NCI-H2171 (cell line): Measurements from ENCODE around the gene CYSTM1.

ENCODE experiments used
- DNase-seq: peaks from one replicate; lab custom pipeline; 2025; lab: John Stamatoyannopoulos, UW

CYSTM1 gene

DNA sequence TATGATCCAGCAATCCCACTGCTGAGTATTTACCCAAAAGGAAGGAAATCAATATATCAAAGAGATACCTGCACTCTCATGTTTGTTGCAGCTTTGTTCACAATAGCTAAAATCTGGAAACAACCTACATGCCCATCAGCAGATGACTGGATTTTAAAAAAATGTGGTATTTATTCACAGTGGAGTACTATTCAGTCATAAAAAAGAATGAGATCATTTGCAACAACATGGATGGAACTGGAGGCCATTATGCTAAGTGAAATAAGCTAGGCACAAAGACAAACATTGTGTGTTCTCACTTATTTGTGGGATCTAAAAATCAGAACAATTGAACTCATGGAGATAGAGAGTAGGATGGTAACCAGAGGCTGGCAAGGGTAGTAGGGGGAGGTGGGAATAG, 33.1 kb downstream of the CYSTM1 start:
- no peak for DNase-seq

- DNase-seq, result no peak
These were observed 38.5 kb downstream of the CYSTM1 start for GRCh38 chr5:140213370-140213983.

- DNase-seq, result no peak
These were observed 39.8 kb downstream of the CYSTM1 start for GRCh38 chr5:140214831-140215230.

- DNase-seq, result no peak
These were observed 40.3 kb downstream of the CYSTM1 start for GRCh38 chr5:140215276-140215675.

- DNase-seq, result no peak
These were observed 41.6 kb downstream of the CYSTM1 start for GRCh38 chr5:140216478-140217074.

DNA sequence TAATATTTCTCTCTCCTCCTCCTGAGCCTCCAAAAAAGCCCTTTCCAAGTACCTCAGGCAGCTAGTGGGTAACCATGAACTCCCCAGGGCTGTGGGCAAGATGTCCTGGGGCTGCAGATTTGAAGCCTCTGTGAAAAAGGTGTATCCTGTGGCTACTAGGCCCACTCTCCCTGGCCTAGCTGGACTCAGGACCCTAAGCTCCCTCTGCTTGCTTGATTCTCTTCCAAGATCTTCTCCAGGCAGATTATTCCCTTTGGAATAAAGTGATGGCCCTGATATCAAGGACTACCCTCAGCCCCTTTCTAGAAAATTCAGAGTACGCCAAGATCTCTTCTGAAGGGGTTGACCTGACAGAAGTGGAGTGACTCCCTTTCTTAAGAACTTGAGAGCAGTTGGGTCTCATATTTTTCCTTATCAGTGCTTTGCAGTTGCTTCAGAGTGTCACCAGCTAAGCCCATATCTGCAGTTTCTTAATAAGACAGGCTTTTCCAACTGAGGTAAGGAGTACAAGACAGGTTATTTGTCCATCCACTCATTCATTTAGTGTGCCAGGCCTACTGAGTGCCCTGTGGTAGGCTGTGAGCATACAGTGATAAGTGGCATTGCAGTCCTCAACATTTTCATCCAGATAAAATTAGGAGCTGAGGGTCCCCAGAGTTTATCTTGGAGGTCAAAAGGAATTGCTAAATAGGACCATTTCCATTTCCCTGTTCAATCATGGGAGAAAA, 42.5 kb downstream of the CYSTM1 start:
- DNase-seq, result no peak

DNA sequence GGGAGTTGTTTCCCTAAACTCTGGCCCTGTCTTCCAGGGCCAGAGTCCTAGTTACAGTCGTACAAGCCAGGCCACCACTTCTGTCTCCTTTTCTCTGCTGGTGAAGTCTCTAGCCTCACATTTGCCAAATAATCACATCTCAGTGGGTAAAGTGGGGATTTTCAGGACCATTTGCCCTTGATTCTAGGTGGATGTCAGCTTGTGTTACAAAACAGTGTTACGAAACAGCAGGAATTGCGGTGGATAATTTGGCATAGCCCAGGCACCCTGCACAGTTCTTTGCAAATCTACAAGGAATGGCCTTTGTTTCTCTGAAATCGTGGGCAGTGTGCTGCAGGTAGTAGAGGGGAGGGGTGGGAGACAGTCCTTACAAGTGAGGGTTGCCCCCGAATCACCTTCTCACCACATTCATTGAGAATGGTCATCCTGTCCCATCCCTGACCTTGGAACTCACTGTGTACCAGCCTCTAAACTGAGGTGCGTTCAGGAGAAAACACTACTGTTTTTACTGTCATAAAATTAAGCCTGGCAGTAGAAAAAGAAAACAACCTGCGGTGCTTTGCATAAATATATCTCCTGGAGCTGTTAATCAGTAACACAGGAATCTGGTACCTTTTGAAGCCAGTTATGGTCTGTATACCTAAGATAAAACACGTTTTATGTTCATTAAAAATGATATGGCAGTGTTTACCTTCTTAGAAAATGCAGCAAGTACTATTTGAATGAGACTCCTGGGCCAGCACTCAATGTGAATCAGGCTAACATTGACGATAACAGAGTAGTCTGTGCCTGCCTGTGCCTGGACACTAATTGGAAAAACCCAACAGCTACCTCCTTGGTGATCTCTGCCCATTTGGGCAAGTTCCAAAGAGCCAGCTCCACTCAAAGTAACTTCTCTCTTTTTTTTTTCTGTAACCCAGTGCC, 44.3 kb downstream of the CYSTM1 start:
- DNase-seq, result no peak

DNA sequence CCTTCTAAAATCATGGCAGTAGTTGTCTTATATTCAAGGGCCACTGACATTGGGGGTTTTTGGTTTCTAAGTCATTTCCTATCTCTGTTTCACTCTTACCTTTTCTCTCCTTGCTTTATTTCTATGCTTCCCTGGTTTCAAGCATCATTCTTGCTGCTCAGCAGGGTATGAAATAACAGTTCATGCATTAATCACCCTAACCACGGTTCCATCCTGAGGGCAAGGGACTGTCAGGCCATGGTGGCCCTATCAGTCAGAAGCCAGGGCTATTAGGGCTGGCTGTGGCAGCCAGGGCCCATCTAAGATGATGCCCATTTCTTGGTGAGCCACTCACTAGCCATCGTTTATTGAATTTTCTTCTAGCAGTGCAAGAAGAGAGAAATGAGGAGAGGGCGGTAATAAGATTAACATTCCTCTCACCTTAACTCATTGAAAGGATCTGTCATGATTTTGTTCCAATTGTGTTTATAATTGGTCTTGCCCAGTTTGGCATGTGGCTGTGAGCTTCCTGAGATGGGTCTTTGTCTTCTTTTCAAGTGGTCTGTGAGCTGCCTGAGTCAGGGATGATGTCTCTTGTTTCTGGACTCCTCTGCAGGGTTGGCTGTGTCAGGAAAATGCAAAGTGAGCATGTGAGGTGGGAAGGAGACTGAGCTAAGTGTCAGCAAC, 45.2 kb downstream of the CYSTM1 start:
- DNase-seq, result no peak

DNA sequence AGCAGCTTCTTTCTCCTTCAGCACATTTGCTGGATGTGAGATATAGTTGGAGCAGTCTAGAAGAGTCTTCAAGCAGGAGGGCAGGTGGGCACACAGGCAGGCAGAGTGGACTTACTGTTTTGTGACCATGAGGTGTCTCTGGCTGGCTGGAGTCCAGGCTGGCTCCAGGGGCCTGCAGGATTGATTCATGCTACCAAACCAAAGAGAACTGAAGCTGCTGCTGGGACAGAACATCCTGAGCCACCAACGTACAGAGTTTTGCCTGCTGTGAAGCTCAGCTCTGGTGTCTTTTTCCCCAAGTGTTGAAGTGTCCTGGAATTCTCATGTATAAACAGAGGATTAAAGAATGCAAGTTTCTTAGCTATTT, 45.7 kb downstream of the CYSTM1 start:
- no peak for DNase-seq

- no peak for DNase-seq
These were observed 46.8 kb downstream of the CYSTM1 start for GRCh38 chr5:140221697-140222223.

- DNase-seq, result no peak
These were observed 47.4 kb downstream of the CYSTM1 start for GRCh38 chr5:140222416-140222815.

GRCh38 chr5:140223567-140223966, 48.6 kb downstream of the CYSTM1 start:
- no peak for DNase-seq

DNA sequence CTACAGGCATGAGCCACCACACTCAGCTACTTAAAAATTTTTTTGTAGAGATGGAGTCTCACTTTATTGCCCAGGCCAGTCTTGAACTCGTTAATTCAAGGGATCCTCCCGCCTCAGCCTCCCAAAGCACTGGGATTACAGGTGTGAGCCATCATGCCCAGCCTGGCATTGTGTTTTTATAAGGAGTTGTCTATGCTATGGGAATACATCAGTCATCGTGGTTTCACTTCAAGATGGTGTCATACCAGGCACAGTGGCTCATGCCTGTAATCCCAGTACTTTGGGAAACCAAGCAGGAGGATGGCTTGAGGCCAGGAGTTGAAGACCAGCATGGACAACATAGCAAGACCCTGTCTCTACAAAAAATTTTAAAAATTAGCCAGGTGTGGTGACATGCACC, 49.7 kb downstream of the CYSTM1 start:
- no peak for DNase-seq

DNA sequence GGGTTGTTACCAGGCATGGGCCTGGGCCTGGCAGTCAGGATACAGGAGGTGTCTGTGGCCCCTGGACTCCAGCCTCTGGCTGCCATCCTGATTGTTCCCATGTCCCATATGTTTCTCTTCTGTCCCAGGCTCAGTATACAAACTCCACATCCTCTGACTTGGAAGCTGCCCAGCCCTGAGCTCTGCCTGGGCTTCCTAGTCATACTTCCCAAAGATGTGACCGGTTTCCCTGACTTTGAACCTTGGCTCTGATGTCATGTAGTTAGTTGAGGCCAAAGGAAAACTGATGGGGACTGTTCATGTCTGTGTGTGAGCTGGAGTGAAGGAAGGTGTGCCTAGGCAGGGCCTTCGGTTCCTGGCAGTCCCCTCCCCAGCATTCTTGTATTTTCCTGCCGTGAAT, 50.4 kb downstream of the CYSTM1 start:
- no peak for DNase-seq

DNA sequence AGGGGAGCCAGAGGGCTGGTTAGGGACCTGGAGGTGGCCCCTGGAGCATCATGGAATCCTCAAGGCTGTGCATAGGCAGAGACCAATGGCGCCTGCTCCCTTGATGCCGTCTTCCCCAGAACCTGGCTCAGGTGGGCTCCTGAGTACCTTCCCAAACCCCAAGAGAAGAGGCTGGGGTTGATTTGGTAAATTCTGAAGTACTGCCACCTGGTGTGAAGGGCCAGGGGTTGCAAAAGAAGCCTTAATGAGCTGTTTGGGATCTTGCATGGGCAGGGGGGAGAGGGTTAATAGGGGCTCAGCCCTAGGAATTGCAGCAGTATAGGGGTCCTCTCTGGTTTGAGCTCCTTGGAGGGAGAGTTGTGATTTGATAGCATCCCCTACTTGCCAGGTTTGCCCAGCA, 52.1 kb downstream of the CYSTM1 start:
- DNase-seq, result no peak

- no peak for DNase-seq
These were observed 53.4 kb downstream of the CYSTM1 start for GRCh38 chr5:140228364-140228837.

DNA sequence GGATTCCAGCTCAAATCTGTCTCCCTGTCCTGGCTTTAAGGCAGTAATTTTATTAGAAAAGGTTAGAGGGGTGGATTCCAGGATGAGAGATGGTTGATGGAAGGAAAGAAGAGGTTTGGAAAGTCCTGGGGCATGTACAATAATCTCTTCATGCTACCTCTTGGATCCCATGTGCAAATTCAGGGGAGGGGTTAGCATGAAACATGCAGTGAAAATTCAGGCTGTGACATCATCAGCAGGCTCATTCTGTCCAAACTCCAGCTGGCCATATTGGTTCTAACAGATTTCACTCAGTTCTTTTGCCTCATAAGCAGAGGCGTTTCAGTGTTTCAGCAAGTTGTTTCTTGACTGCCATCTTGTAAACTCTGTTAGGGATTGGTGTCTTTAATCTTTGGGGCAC, 55.4 kb downstream of the CYSTM1 start:
- no peak for DNase-seq

DNA sequence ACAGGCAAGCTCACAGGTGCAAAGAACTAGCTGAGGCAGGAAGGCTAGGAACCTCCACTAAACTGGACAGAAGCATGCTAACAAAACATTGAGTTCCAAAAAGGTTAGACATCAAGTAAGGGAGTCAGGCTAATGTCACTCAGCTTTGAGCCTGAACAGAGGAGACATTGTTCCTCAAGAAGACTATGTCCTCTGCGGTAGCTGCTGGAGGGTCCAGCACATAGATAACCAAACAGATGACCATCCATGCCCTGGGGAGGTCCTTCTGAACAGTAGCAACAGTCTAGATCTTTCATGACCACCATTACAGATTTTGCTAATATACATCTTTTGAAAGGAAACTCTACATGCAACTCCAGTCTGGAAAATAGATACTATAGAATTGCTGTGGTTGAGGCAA, 57.7 kb downstream of the CYSTM1 start:
- no peak for DNase-seq

DNA sequence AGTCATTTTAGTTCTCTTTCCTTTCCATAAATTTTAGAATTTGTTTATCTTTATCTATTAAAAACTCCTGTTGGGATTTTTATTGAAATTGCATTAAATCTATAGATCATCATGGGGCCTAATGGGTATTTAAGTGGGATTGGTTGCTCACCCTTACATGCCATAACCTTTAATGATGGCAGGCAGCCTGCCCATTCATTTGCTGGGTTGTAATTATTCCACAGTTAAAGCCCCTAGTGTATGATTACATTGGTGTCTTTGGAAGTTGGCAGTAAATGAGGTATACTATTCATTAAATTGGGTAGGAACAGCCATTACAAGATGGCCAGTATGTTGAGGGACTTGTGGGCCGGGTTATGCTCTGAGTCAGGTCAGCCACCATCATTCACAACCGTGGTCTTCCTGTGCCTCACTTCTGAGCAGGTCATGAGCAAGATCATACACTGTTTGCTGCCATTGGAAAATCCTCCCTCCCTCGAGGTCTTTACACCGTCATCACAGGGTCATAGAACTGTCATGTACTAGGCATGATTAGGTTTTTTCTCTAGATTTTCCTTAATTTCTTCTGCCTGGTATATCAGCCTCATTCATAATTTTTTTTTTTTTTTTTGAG, 59.5 kb downstream of the CYSTM1 start:
- DNase-seq, result no peak

- no peak for DNase-seq
These were observed 61.0 kb downstream of the CYSTM1 start for GRCh38 chr5:140235791-140236551.
